ENCODE measurements around the gene COL26A1.
A peak's percentile ranks its signal among the peaks of the same experiment; 100 is the strongest.
"Not testable (repeated sequence)": the region's sequence is repeated elsewhere in the genome, so short reads cannot be mapped to it uniquely, and the experiment has no call there.

Gene COL26A1

DNA sequence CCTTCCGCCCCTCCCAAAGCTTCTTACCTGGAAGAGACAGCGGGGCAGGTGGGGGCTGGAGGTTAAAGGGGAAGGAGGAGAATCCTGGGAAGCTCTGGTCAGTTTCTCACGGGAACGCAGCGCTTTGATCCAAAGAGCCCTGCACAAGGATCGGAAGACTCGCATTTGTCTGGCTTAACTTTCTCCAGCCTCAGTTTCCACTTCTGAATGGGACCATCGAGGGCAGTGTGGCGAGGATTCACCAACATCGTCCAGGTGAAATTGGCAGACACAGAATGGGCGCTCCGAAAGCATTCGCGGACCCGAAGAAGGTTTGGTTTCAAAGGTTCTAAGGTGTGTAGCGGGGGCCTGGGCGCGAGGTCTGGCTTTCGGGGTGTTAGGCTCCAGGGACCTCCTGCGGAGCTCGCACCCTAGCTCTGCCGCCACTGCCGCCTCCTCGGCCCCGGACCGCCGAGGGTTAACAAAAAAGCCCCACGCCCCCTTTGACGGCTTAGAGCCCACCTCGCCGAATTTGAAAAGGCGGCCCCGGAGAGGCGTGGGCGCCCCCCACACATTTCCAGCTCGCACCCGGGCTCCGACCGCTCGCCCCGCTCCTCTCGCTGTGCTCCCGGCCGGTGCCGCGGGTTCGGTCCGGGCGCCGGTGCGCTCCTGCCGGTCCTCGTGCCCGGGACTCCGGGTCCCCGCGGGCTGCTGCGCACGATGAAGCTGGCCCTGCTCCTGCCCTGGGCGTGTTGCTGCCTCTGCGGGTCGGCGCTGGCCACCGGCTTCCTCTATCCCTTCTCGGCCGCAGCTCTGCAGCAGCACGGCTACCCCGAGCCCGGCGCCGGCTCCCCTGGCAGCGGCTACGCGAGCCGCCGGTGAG lies at the start of gene COL26A1:
Gene COL26A1, plus strand, starts transcription at position 542 of the 862 bp plus-strand sequence. Its CDS starts 158 bp downstream, at position 700.
- peak in 3 of 14 donors; percentile 4 to 22 (median 14) for DNase-seq

DNA sequence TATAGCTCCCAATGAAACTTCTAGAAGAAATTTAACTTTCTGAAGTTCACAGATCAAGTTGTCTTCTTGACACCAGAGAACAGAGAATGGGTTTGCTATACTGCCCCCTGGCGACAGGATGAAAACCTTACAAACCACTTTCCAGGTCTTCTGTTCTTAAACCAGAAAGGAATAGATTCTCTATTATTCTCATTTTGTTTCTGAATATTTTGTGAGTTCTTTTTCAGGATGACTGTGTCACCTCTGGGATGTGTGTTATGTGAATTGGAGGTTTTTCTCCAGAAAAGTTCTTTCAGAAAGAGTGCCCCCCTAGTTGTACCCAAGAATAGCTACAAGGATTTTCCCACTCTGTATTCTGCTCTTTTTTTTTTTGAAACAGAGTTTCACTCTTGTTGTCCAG lies 47.3 kb upstream of the COL26A1 start:
- DNase-seq, result peak in 1 of 14 donors; percentile 7

DNA sequence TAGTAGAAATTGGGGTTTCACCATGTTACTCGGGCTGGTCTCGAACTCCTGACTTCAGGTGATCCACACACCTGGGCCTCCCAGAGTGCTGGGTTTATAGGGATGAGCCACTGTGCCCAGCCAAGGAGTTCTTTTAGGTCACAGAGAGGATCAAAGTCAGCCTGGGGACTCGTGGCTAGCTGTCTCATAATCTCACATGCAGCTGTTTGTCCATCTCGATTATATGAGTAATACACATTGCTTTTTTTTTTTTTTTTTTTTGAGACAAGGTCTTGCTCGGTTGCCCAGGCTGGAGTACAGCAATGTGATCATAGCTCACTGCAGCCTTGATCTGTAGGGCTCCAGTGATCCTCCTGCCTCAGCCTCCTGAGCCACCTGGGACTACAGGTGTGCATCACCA lies 43.3 kb upstream of the COL26A1 start:
- DNase-seq, result no peak

DNA sequence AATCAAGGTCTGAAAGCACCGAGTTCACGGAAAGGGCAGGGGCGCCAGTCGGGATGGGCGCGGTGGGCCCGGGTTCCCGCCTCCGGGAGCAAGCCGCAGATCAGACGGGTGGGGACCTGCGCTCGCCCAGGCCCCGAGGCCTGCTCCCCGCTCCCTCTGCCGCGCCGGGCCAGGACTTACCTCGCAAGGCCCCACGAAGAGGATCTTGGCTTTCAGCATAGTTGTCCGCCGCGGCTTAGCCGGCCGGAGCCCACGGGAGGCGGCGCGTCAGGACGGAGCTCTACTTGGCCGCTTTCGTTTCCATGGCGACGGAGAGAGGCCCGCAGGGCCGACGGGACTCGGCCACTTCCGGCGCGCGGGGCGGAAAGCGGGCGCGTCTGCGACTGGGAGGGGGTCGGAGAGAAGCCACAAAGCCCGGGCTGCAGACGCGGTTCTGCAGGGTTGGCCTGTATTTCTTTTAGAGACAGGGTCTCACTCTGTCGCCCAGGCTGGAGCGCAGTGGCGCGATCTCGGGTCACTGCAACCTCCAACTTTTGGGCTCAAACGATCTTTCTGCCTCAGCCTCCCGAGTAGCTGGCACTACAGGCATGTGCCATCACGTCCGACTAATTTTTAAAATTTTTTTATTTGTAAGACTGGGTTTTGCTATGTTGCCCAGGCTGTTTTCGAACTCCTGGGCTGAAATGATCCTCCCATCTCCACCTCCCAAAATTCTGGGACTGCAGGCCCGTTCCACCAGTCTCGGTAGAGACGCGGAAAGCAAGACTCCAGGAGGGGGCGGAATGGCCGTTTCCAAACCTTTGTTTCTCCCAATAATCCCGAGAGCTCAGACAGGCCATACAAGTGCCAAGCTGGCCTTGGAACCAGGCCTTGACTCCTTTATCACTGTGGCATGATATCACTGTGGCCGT lies 40.9 kb upstream of the COL26A1 start, which contains the start of gene IFT22:
Gene IFT22, minus strand, starts transcription at position 322 of the 911 bp plus-strand sequence. Its CDS starts 103 bp downstream, at position 219.
- peak; percentile 5 to 90 (median 81) for DNase-seq

GRCh38 chr7:101328159-101328558 lies 34.5 kb upstream of the COL26A1 start:
- DNase-seq, result no peak

GRCh38 chr7:101330011-101330484 lies 32.6 kb upstream of the COL26A1 start:
- DNase-seq, result no peak

- no peak for DNase-seq
Measured at GRCh38 chr7:101332026-101332425, 30.6 kb upstream of the COL26A1 start.

DNA sequence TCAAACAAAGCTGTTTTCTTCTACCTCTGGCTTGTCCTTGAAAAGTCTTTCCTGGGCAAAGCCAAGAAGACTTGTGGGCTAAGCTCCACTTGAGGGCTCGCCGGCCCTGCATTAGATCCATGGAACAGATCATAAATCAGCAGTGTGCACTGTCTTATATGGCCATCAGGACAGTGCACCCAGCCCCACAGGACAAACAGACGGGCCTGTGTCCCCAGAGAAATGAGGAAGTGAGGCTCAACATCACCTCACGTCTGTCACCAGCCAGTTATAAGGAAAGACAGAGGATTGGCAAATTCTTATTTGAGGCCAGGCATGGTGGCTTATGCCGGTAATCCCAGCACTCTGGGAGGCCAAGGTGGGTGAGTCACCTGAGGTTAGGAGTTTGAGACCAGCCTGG lies 28.8 kb upstream of the COL26A1 start:
- no peak for DNase-seq

- no peak for DNase-seq
Measured at GRCh38 chr7:101340379-101340778, 22.3 kb upstream of the COL26A1 start.

GRCh38 chr7:101342892-101343291 lies 19.8 kb upstream of the COL26A1 start:
- no peak for DNase-seq

- no peak for DNase-seq
Measured at GRCh38 chr7:101347477-101347876, 15.2 kb upstream of the COL26A1 start.

GRCh38 chr7:101348456-101349067 lies 14.1 kb upstream of the COL26A1 start:
- DNase-seq, result not testable (repeated sequence)

- not testable (repeated sequence) for DNase-seq
Measured at GRCh38 chr7:101349300-101349699, 13.4 kb upstream of the COL26A1 start.

DNA sequence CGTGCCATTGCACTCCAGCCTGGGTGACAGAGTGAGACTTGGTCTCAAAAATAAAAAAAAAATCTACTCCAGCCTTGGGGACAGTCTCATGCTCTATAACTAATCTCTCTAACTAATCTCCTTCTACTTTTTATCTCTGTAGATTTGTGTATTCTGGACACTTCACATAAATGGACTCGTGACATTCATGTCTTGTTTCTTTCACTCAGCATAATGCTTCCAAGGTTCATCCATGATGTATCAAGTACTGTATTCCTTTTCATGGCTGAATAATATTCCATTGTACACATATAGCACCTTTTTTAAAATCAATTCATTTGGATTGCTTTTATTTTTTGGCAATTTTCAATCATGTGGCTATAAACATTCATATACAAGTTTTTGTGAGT lies 9.8 kb upstream of the COL26A1 start:
- no peak for DNase-seq

DNA sequence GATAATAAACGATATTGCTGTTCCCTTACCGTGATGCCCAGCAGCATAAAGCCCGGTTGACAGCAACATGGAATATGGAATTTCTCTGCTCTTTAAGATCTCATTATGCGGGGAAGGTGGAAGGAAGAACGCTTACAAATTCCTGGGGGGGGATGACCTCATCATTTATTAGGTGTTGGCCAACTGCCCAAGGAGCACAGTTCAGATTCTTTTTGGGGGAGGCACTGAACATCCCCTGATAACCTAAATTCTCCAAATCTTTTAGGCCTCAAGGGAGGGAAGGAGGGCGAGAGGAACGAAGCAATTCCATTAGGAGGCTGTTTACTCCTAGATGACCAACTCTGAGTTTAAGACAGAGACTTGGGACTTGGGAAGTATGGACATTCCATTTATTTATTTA lies 5.2 kb upstream of the COL26A1 start:
- DNase-seq, result no peak

- DNase-seq, result no peak
Measured at GRCh38 chr7:101363196-101363733, 590 bp downstream of the COL26A1 start.

GRCh38 chr7:101363734-101364374 lies 1.2 kb downstream of the COL26A1 start:
- DNase-seq, result peak in 11 of 14 donors; percentile 5 to 63 (median 26)

DNA sequence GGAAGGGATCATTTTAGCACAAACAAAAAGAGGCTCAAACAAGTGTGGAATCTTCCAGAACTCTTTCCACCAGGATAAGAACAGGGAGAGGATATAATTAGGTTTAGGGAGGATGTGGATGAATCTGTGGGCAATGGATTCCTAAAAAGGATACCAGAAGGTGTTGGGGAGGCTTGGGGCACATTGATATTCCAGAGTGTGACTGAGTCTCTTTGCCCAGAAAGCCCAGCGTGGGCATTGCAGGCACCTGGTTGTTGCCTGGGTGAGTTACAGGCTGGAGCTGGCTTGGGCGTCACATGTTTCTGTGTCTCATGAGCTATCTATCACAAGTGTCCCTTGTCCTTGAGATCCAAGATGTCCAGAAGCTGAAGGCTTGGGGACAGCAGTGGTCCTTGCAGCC lies 3.3 kb downstream of the COL26A1 start:
- no peak for DNase-seq

DNA sequence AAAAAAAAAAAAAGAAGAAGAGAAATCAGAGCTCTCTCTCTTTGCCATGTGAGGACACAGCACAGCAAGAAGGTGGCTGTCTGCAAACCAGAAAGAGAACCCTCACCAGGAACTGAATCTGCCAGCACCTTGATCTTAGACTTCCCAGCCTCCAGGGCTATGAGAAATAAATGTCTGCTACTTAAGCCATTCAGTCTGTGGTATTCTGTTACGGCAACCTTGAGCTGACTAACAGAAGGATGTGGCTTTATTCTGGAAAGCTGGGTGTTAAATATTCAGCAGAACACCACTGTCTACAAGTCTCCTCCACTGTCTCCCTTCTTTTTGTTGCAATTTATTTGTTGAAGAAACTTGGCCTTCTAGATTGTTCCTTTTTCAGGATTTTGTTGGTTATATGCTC lies 5.0 kb downstream of the COL26A1 start:
- no peak for DNase-seq

DNA sequence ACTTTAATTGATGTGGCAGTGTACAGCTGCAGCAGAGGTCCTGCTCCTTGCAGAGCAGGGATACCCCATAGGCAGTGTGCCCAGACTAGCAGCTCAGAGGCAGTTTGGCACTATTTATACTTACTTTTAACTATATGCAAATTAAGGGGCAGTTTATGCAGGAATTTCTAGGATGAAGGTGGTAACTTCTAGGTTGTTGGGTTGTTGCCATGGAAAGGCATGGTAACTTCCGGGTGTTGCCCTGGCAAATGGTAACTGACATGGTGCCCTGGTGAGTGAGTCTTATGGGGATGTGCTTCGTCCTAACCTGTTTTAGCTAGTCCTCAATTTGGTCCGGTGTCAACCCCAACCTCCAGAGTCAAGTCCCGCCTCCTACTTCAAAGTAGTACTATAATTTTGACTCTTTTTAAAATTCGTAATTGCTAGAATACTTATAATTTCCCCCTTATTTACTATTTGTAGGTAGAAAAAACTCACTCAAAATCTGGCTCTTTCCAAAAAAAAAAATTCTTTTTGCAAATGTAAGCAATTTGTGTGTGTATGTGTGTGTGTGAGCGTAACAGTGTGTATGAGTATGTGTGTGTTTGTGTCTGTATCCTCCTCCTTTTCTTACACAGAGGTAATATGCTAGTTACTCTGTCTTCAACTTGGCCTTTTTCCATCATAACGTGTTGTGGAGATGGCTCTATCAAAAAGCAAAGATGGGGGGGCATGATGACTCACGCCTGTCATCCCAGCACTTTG lies 5.9 kb downstream of the COL26A1 start:
- DNase-seq, result no peak

GRCh38 chr7:101370836-101371235 lies 8.2 kb downstream of the COL26A1 start:
- DNase-seq, result no peak

All from C1 segment of cervical spinal cord (tissue), 14 donors.